Right lung (tissue), 5 donors: Measurements from ENCODE around the gene JAKMIP2. TPM values are rescaled to one million over a fixed set of nuclear protein-coding genes. Genes with fewer than 3 reads are reported as not detected.
A peak's percentile ranks its signal among the peaks of the same experiment; 100 is the strongest.

ENCODE experiments used
- DNase-seq, 2 donors: peaks; one replicate each; pipeline ENCODE4 v3.0.0-alpha.2; 2013
- polyA plus RNA-seq, 5 donors: library from polyadenylated mRNA; unstranded; fragments of 120-200 nt; gene quantifications; one replicate each; pipeline versions ENCODE4 v1.2.1 to v1.2.3, GENCODE V29; 2013; ENCODE audit warnings: inconsistent platforms in 1 of 5, low replicate concordance in 1 of 5; ENCODE audit not compliant: insufficient read length in 5 of 5, insufficient read depth in 1 of 5

JAKMIP2 gene
- polyA plus RNA-seq, 5 donors: 5.6 to 11.6 (median 6.5) TPM

GRCh38 chr5:147791181-147791580 is 8.7 kb upstream of the JAKMIP2 start:
- DNase-seq: no peak

- no peak for DNase-seq
These were observed 7.3 kb upstream of the JAKMIP2 start for GRCh38 chr5:147789820-147790219.

GRCh38 chr5:147788023-147788422 is 5.5 kb upstream of the JAKMIP2 start:
- DNase-seq: no peak

GRCh38 chr5:147786142-147786541 is 3.6 kb upstream of the JAKMIP2 start:
- no peak for DNase-seq

GRCh38 chr5:147784146-147784987 is 1.8 kb upstream of the JAKMIP2 start:
- peak; percentile 57 to 70 for DNase-seq

GRCh38 chr5:147780924-147781573 is 1.5 kb downstream of the JAKMIP2 start:
- no peak for DNase-seq

- DNase-seq: no peak
These were observed 2.8 kb downstream of the JAKMIP2 start for GRCh38 chr5:147779694-147780093.

GRCh38 chr5:147776989-147777388 is 5.5 kb downstream of the JAKMIP2 start:
- no peak for DNase-seq

GRCh38 chr5:147773587-147773986 is 8.9 kb downstream of the JAKMIP2 start:
- no peak for DNase-seq

- DNase-seq: no peak
These were observed 9.4 kb downstream of the JAKMIP2 start for GRCh38 chr5:147773139-147773538.

- no peak for DNase-seq
These were observed 15.5 kb downstream of the JAKMIP2 start for GRCh38 chr5:147767048-147767447.

- no peak for DNase-seq
These were observed 18.6 kb downstream of the JAKMIP2 start for GRCh38 chr5:147763791-147764525.

GRCh38 chr5:147760086-147760875 is 22.2 kb downstream of the JAKMIP2 start:
- no peak for DNase-seq

- no peak for DNase-seq
These were observed 23.1 kb downstream of the JAKMIP2 start for GRCh38 chr5:147759441-147759840.

GRCh38 chr5:147756566-147756965 is 26.0 kb downstream of the JAKMIP2 start:
- DNase-seq: no peak

- DNase-seq: no peak
These were observed 28.0 kb downstream of the JAKMIP2 start for GRCh38 chr5:147754372-147755122.

GRCh38 chr5:147753765-147754164 is 28.8 kb downstream of the JAKMIP2 start:
- no peak for DNase-seq

- DNase-seq: no peak
These were observed 29.8 kb downstream of the JAKMIP2 start for GRCh38 chr5:147752666-147753290.

GRCh38 chr5:147752033-147752432 is 30.5 kb downstream of the JAKMIP2 start:
- no peak for DNase-seq

- no peak for DNase-seq
These were observed 31.2 kb downstream of the JAKMIP2 start for GRCh38 chr5:147751156-147751830.
